ENCODE measurements around the gene STX8. TPM values are rescaled to one million over a fixed set of nuclear protein-coding genes. Genes with fewer than 3 reads are reported as not detected.
A peak's percentile ranks its signal among the peaks of the same experiment; 100 is the strongest.

Gene STX8
- total and polyA plus RNA-seq, 12 donors, result 53.3 to 80.1 (median 63.9) TPM

DNA sequence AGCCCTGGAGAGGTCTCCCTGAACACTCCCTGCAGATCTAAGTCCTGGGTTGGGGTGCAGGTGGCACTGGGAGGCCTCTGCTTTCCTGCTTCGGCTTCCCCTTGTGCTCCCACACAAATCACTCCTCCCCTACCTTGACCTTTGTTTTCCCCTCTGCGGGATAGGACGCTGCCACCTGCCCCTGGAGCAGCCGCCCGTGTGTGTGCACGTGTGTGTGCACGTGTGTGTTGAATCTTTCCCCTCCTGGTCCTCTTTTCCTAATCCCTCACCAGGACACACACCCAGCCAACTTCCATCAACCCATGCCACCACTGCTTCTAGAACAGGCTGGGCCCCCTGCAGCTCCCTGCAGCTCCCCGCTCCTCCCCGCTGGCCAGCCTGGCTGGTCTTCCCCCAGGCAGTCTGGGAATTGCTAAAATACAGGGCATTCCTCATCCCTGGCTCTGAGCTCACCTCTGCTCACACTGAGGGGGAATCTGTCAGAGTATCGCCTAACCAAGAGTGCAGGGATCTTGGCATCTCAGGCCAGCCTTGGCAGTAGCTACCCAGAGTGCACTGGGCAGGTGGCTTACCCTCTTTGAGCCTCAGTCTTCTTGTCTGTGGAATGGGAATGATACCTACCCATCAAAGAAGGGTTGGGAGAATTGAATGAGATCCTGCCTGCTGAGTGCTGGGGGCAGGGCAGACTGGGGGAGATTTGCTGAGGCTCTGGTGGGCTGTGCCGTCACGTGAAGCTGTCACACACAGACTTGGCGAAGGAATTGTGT lies 355.8 kb downstream of the STX8 start:
- Histone ChIP-seq H3K4me3 (no peak overlapping the region), H3K4me1 (peaks cover 0 to 13% (median 5%) of the 10 kb centered on the region in 9 donors), H3K27me3 (no peaks in the 10 kb centered on the region), H3K36me3 (no peaks in the 10 kb centered on the region), H3K27ac (no peak overlapping the region), H3K9me3 (peaks cover 0 to 19% (median 12%) of the 10 kb centered on the region in 11 donors)
- 93 to 95% methylated on average over 13 of the region's 13 CpGs for WGBS, 2 donors
- DNase-seq, result no peak
- ATAC-seq, result no peak
- no peak for TF ChIP-seq CTCF (IDR thresholded peaks at IDR 0.05)
- intact Hi-C loops (cut with DNase I), result loop anchor here in 1 of 10 donors (10.0 kb wide), 1 partner anchor 55 kb away; no protein-coding TSS in a partner anchor

- H3K27ac ChIP-seq, result no peak overlapping the region
- DNase-seq (no peak), ATAC-seq (peak in 2 of 8 donors; percentile 12 to 24)
- intact Hi-C loops (cut with DNase I), result no loop called here
- peaks cover 0 to 22% (median 12%) of the 10 kb centered on the region in 11 donors for H3K9me3 ChIP-seq
- H3K36me3 ChIP-seq, result no peaks in the 10 kb centered on the region
- TF ChIP-seq CTCF (IDR thresholded peaks at IDR 0.05), result no peak
- 92 to 96% methylated on average over 15 of the region's 15 CpGs for WGBS, 2 donors
- no peaks in the 10 kb centered on the region for H3K27me3 ChIP-seq
- peaks cover 0 to 13% (median 5%) of the 10 kb centered on the region in 9 donors for H3K4me1 ChIP-seq
- H3K4me3 ChIP-seq, result no peak overlapping the region
Observed at GRCh38 chr17:9218911-9219310, 356.7 kb downstream of the STX8 start.

DNA sequence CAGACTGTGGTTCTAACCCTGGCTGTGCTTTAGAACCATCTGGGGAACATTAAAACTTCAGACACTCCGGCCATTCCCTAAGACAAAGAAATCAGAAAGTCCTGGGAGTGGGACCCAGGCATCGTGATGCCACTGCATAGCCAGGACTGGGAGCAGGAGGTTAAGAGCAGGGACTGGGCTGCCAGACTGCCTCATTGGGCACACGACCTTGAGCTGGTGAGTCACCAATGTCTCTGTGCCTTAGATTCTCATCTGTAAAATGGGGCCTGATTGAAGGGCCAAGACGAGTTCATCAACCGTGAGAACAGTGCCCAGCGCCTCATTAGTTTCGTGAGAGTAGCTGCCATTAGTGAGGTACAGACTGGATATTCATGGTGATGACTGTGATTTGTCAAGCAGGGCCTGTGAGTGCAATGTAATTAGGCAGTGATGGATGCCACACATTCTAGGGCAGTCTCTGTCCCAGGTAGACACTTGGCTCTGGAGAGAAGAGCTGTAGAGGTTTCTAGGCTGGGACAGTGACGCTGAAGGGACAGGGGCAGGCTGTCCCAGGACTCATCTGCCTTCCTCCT lies 357.5 kb downstream of the STX8 start:
- peak in 1 of 8 donors; percentile 34 for ATAC-seq
- Histone ChIP-seq H3K27me3 (no peaks in the 10 kb centered on the region), H3K36me3 (no peaks in the 10 kb centered on the region), H3K27ac (peak overlapping the region in 2 of 10 donors; percentile 3 to 43), H3K9me3 (peaks cover 0 to 22% (median 12%) of the 10 kb centered on the region in 11 donors), H3K4me3 (no peak overlapping the region), H3K4me1 (peaks cover 0 to 13% (median 5%) of the 10 kb centered on the region in 9 donors)
- WGBS, 2 donors, result 87 to 93% methylated on average over 8 of the region's 8 CpGs
- DNase-seq, result no peak
- no peak for TF ChIP-seq CTCF (IDR thresholded peaks at IDR 0.05)
- intact Hi-C loops (cut with DNase I), result no loop called here

DNA sequence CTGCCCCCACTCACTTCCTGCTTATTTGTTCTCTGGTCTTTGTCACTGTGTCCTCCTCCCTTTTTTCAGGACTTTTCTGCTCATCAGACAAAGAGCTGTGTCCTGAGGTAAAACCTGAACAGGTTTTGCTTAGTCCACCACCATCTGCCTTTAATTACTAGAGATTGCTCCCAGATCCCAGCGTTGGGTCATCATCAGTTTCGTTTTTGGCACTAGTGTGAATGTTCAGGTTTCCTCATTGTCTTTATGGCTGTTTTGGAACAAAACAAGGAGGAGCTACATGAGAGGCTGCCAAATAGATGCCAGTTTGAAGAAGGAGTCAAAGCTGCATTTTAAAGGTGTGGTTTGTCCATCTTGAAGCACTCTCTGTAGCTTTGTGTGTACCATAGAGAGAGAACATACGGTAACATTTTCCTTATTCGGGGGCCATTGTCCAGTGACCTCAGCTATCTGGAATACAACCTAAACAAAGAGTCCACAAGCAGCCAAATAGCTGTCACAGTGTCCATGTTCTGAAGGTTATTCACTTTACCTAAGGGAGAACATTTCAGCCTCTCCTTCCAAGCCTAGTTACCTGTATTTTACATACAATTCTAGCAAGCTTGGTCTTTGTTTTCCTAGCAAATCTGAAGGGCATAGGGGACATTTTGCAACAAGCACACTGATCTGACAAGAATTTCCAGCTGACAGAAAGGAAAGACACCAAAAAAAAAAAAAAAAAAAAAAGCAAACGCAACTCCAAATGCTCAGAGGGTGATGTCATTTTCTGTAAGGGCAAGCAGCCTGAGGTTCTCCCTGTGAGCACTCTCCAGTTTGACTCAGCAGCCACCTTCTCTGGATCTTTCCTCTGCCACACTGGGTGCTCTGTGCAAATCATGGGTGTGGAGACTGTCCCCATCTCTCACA lies 358.2 kb downstream of the STX8 start:
- Histone ChIP-seq H3K4me3 (no peak overlapping the region), H3K27ac (peak overlapping the region in 2 of 10 donors; percentile 11 to 43), H3K9me3 (peaks cover 0 to 22% (median 12%) of the 10 kb centered on the region in 11 donors), H3K36me3 (no peaks in the 10 kb centered on the region), H3K4me1 (peaks cover 0 to 13% (median 5%) of the 10 kb centered on the region in 9 donors), H3K27me3 (no peaks in the 10 kb centered on the region)
- no peak for TF ChIP-seq CTCF (IDR thresholded peaks at IDR 0.05)
- 42 to 49% methylated on average over 5 of the region's 5 CpGs for WGBS, 2 donors
- intact Hi-C loops (cut with DNase I), result no loop called here
- ATAC-seq (peak in 5 of 8 donors; percentile 38 to 70 (median 47)), DNase-seq (no peak)
